K562 (cell line): ENCODE results near the gene LOC101059915.

Experiments used
- CTCF ChIP-seq, 3 experiments: IDR thresholded peaks in 2 of 3; conservative IDR thresholded peaks in 1 of 3; 2 replicates each; pipeline ENCODE4 v1.5.1; 2011 to 2012; ENCODE audit warnings: low read length in 3 of 3, mild to moderate bottlenecking in 3 of 3, control low read depth in 2 of 3, improper control_type of control experiment in 1 of 3, inconsistent platforms in 1 of 3, low read depth in 1 of 3, mixed read lengths in 1 of 3, moderate library complexity in 1 of 3; ENCODE audit not compliant: insufficient read depth in 2 of 3
- DNMT1 ChIP-seq: fragments of 450-650 bp; IDR thresholded peaks from 2 replicates; pipeline ENCODE4 v1.6.1; 2016; ENCODE audit warnings: antibody characterized with exemption, mild to moderate bottlenecking
- FOXM1 ChIP-seq, 2 experiments: fragments of 450-650 bp in 1 of 2; sonication (generic) in 1 of 2; formaldehyde crosslinking in 1 of 2; IDR thresholded peaks; 2 replicates each; pipeline versions ENCODE4 v1.6.1 to v1.9.0; 2017 to 2022; ENCODE audit warnings: low read depth in 2 of 2, mild to moderate bottlenecking in 2 of 2, missing genetic modification reagents in 1 of 2, moderate library complexity in 1 of 2
- IRF9 ChIP-seq: fragments of 450-650 bp; IDR thresholded peaks from 2 replicates; pipeline ENCODE4 v1.6.1; 2016; ENCODE audit warnings: missing biosample characterization, missing genetic modification characterization
- L3MBTL2 ChIP-seq: fragments of 450-650 bp; IDR thresholded peaks from 2 replicates; pipeline ENCODE4 v1.6.1; 2016; ENCODE audit warnings: mild to moderate bottlenecking, moderate library complexity
- PHF20 ChIP-seq: fragments of 450-650 bp; IDR thresholded peaks from 2 replicates; pipeline ENCODE4 v1.6.1; 2018; ENCODE audit not compliant: partially characterized antibody
- REST ChIP-seq, 2 experiments: fragments of 450-650 bp; formaldehyde crosslinking in 1 of 2; IDR thresholded peaks; 2 replicates each; pipeline versions ENCODE4 v1.4.0 to v1.6.1; 2014 to 2020; ENCODE audit warnings: mild to moderate bottlenecking in 2 of 2, borderline replicate concordance in 1 of 2, low read depth in 1 of 2
- SOX6 ChIP-seq: fragments of 450-650 bp; IDR thresholded peaks from 2 replicates; pipeline ENCODE4 v1.6.1; 2014; ENCODE audit warnings: mild to moderate bottlenecking

- TF ChIP-seq FOXM1 (IDR thresholded peaks at IDR 0.05; ENCODE audit: low read depth) (no peak), FOXM1 (CRISPR knock-in tag; IDR thresholded peaks at IDR 0.05; ENCODE audit: low read depth) (no peak), DNMT1 (no peak), REST (IDR thresholded peaks at IDR 0.05; ENCODE audit: borderline replicate concordance) (no peak), REST (CRISPR knock-in tag; IDR thresholded peaks at IDR 0.05; ENCODE audit: low read depth) (no peak), SOX6 (no peak), CTCF (IDR thresholded peaks at IDR 0.05 in 2 of 3, conservative IDR thresholded peaks at IDR 0.05 in 1 of 3; ENCODE audit: insufficient read depth in 2 of 3, low read depth in 1 of 3, low read length in 3 of 3) (no peak), IRF9 (tag) (no peak), PHF20 (no peak), L3MBTL2 (no peak)
These were observed 48.2 kb upstream of the LOC101059915 start for GRCh38 chrX:71619193-71619592.
